ENCODE data around the gene THRB. TPM values are rescaled to one million over a fixed set of nuclear protein-coding genes. Genes with fewer than 3 reads are reported as not detected.
A peak's percentile ranks its signal among the peaks of the same experiment; 100 is the strongest.

The THRB gene
- total and polyA plus RNA-seq, 9 of the 15 experiments (the other 6 are each of a cell fraction or from before 2014, with no cell fraction given), result 1.7 to 14.9 (median 6.9) TPM

DNA sequence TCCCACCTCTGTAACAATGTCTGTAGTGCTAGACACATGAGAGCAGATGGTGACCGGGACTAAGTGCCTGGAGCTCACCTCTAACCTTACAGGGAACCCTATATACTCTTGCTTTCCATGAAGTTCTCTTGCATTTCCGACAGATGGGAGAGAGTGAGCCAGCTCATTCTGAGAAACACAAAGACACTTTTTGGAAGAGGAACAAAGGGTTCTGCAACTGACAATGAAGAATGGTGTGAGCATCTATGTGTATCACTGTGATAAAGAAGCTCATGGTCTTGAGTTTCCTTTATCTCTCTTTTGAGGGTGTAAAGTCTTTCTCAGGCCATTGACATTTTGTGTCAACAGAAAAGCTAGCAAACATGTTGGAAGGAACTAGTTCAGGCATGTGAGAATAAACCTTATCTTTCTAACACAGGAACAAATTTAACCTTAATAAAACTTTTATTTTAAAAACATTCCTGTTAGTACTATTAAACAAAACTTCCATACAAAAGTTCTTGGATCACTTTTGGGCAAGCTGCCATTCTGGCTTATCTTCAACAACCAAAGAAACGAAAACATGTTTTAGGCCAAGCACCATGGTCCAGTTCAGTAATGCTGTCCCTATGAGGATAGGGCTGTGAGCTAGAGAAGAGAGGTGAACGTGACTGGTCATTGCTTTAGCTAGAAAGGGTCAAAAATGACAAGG is 142.7 kb downstream of the THRB start (continued):
- TF ChIP-seq FOXK2 (conservative IDR thresholded peaks at IDR 0.05 in 1 of 2, IDR thresholded peaks at IDR 0.05 in 1 of 2; ENCODE audit: low read depth in 2 of 2) (peak; percentile 4 to 71; a peak in 3 of 4 replicates), POLR3G (IDR thresholded peaks at IDR 0.05; ENCODE audit: extremely low read depth, insufficient read length, insufficient replicate concordance) (no peak), PCBP1 (IDR thresholded peaks at IDR 0.05; ENCODE audit: low read depth, low read length, poor library complexity, severe bottlenecking) (no peak), MAFF (IDR thresholded peaks at IDR 0.05; ENCODE audit: low read length) (0 out of 2 replicates have a peak, but pooled peaks have one; percentile 18), NRF1 (conservative IDR thresholded peaks at IDR 0.05 in 1 of 2, IDR thresholded peaks at IDR 0.05 in 1 of 2) (no peak), FOXK1 (CRISPR knock-in tag; IDR thresholded peaks at IDR 0.05; ENCODE audit: borderline replicate concordance) (no peak), MBD2 (IDR thresholded peaks at IDR 0.05; ENCODE audit: borderline replicate concordance, low read depth) (peak; percentile 64; the same call in 1 of the 2 replicates), NCOA2 (IDR thresholded peaks at IDR 0.05; ENCODE audit: partially characterized antibody in 2 of 2) (peak; percentile 68 to 82), ZNF239 (CRISPR knock-in tag; IDR thresholded peaks at IDR 0.05) (no peak), ZNF212 (CRISPR knock-in tag; IDR thresholded peaks at IDR 0.05) (no peak), ZNF436 (CRISPR knock-in tag; IDR thresholded peaks at IDR 0.05) (no peak), SMARCA5 (IDR thresholded peaks at IDR 0.05) (no peak), FOXM1 (IDR thresholded peaks at IDR 0.05; ENCODE audit: low read depth) (peak; percentile 74), FOXM1 (CRISPR knock-in tag; IDR thresholded peaks at IDR 0.05; ENCODE audit: low read depth) (no peak), YY1 (IDR thresholded peaks at IDR 0.05; ENCODE audit: borderline replicate concordance in 1 of 3, control insufficient read depth in 1 of 3, extremely low read depth in 1 of 3, insufficient read depth in 3 of 3, insufficient read length in 1 of 3, insufficient replicate concordance in 2 of 3, low read depth in 1 of 3, low read length in 2 of 3) (peak in 1 of 3 experiments; percentile 16), MED1 (CRISPR knock-in tag; IDR thresholded peaks at IDR 0.05; ENCODE audit: borderline replicate concordance) (no peak), NELFE (IDR thresholded peaks at IDR 0.05; ENCODE audit: insufficient read depth, insufficient read length) (no peak), KAT8 (IDR thresholded peaks at IDR 0.05; ENCODE audit: low read depth) (no peak), TEAD2 (tag; IDR thresholded peaks at IDR 0.05) (no peak), ZNF24 (IDR thresholded peaks at IDR 0.05) (peak; percentile 43; the same call in 1 of the 2 replicates)
- TF ChIP-seq, protein P1, sequence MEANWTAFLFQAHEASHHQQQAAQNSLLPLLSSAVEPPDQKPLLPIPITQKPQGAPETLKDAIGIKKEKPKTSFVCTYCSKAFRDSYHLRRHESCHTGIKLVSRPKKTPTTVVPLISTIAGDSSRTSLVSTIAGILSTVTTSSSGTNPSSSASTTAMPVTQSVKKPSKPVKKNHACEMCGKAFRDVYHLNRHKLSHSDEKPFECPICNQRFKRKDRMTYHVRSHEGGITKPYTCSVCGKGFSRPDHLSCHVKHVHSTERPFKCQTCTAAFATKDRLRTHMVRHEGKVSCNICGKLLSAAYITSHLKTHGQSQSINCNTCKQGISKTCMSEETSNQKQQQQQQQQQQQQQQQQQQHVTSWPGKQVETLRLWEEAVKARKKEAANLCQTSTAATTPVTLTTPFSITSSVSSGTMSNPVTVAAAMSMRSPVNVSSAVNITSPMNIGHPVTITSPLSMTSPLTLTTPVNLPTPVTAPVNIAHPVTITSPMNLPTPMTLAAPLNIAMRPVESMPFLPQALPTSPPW (CRISPR knock-in tag; IDR thresholded peaks at IDR 0.05), result no peak
- TF ChIP-seq, protein P2, sequence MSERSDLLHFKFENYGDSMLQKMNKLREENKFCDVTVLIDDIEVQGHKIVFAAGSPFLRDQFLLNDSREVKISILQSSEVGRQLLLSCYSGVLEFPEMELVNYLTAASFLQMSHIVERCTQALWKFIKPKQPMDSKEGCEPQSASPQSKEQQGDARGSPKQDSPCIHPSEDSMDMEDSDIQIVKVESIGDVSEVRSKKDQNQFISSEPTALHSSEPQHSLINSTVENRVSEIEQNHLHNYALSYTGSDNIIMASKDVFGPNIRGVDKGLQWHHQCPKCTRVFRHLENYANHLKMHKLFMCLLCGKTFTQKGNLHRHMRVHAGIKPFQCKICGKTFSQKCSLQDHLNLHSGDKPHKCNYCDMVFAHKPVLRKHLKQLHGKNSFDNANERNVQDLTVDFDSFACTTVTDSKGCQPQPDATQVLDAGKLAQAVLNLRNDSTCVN (CRISPR knock-in tag; IDR thresholded peaks at IDR 0.05), result no peak
- TF ChIP-seq, protein P3, sequence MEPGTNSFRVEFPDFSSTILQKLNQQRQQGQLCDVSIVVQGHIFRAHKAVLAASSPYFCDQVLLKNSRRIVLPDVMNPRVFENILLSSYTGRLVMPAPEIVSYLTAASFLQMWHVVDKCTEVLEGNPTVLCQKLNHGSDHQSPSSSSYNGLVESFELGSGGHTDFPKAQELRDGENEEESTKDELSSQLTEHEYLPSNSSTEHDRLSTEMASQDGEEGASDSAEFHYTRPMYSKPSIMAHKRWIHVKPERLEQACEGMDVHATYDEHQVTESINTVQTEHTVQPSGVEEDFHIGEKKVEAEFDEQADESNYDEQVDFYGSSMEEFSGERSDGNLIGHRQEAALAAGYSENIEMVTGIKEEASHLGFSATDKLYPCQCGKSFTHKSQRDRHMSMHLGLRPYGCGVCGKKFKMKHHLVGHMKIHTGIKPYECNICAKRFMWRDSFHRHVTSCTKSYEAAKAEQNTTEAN (CRISPR knock-in tag; IDR thresholded peaks at IDR 0.05), result no peak

Data from K562 (cell line).